H1 (cell line): Measurements from ENCODE around the gene BBS9. TPM values are rescaled to one million over a fixed set of nuclear protein-coding genes. Genes with fewer than 3 reads are reported as not detected.

Experiments
- CTCF ChIA-PET: fragments of 300-600 bp; sonication (Branson Sonifier 250); formaldehyde crosslinking; loops from one replicate; lab custom pipeline; 2021; ENCODE audit not compliant: partially characterized antibody; lab: Charles Lee
- POLR2A ChIA-PET: fragments of 300-600 bp; sonication (Branson Sonifier 250); formaldehyde crosslinking; loops from one replicate; lab custom pipeline; 2021; ENCODE audit warnings: inconsistent platforms; ENCODE audit not compliant: partially characterized antibody; lab: Charles Lee
- DNase-seq, 2 experiments: peaks; one replicate each; pipeline versions ENCODE4 v3.0.0 to v3.0.0-alpha.2; 2010 to 2022; ENCODE audit warnings: low spot score in 2 of 2, low read depth in 1 of 2, mixed read lengths in 1 of 2
- FAIRE-seq: peaks from 2 replicates; lab custom pipeline; 2011; peaks lifted over from hg19 to GRCh38; lab: Jason Lieb, UNC
- H2AFZ ChIP-seq: 2 replicates; pipeline ENCODE4 v1.8.1; 2012; ENCODE audit warnings: low read length, inconsistent platforms
- H2AK5ac ChIP-seq: 2 replicates; pipeline ENCODE4 v1.6.1; 2013; ENCODE audit warnings: low read depth, low read length
- H2BK120ac ChIP-seq: replicated peaks from 2 replicates; pipeline ENCODE3; 2013; ENCODE audit warnings: low read depth, low read length, inconsistent platforms
- H2BK12ac ChIP-seq: 2 replicates; pipeline ENCODE4 v1.6.1; 2013; ENCODE audit warnings: low read depth, low read length
- H2BK15ac ChIP-seq: 2 replicates; pipeline ENCODE4 v1.6.1; 2013; ENCODE audit warnings: low read length
- H2BK20ac ChIP-seq: 2 replicates; pipeline ENCODE4 v1.6.1; 2013; ENCODE audit warnings: low read length
- H2BK5ac ChIP-seq: 2 replicates; pipeline ENCODE4 v1.6.1; 2013; ENCODE audit warnings: low read depth, low read length
- H3K14ac ChIP-seq: 2 replicates; pipeline ENCODE4 v1.6.1; 2013; ENCODE audit warnings: inconsistent platforms; ENCODE audit not compliant: insufficient read length
- H3K18ac ChIP-seq: 2 replicates; pipeline ENCODE4 v1.6.1; 2013; ENCODE audit warnings: low read length; ENCODE audit errors: extremely low read depth
- H3K23ac ChIP-seq: 2 replicates; pipeline ENCODE4 v1.6.1; 2013; ENCODE audit warnings: inconsistent platforms; ENCODE audit not compliant: insufficient read length
- H3K23me2 ChIP-seq: 2 replicates; pipeline ENCODE4 v1.6.1; 2013; ENCODE audit warnings: low read depth, low read length
- H3K27ac ChIP-seq: 2 replicates; pipeline ENCODE4 v1.6.1; 2011; ENCODE audit warnings: low read depth, low read length, inconsistent platforms
- H3K27me3 ChIP-seq, 4 experiments: replicated peaks in 1 of 4; 1 replicate in 1 of 4; 2 replicates in 3 of 4; pipeline versions ENCODE4 v1.6.1 to v1.8.1; 2011 to 2013; ENCODE audit warnings: low read length in 3 of 4, mild to moderate bottlenecking in 3 of 4, inconsistent platforms in 2 of 4, mixed read lengths in 2 of 4, moderate library complexity in 1 of 4; ENCODE audit not compliant: control insufficient read depth in 3 of 4, insufficient read depth in 3 of 4; ENCODE audit errors: extremely low read depth in 1 of 4
- H3K36me3 ChIP-seq, 4 experiments: 2 replicates each; pipeline versions ENCODE4 v1.6.1 to v1.8.1; 2011 to 2013; ENCODE audit warnings: mild to moderate bottlenecking in 4 of 4, low read length in 3 of 4, moderate library complexity in 2 of 4, control low read depth in 1 of 4, inconsistent platforms in 1 of 4; ENCODE audit not compliant: insufficient read depth in 4 of 4, control insufficient read depth in 2 of 4
- H3K4ac ChIP-seq: replicated peaks from 2 replicates; pipeline ENCODE3; 2013; ENCODE audit warnings: low read length, low read depth, mixed read lengths, inconsistent platforms; ENCODE audit not compliant: insufficient read length
- H3K4me1 ChIP-seq, 4 experiments: replicated peaks in 1 of 4; 1 replicate in 1 of 4; 2 replicates in 3 of 4; pipeline versions ENCODE4 v1.6.1 to v1.8.1; 2011 to 2013; ENCODE audit warnings: low read length in 3 of 4, inconsistent platforms in 2 of 4, mixed read lengths in 1 of 4; ENCODE audit not compliant: insufficient read depth in 4 of 4, control insufficient read depth in 3 of 4
- H3K4me2 ChIP-seq, 2 experiments: 2 replicates each; pipeline versions ENCODE4 v1.6.1 to v1.8.1; 2011 to 2013; ENCODE audit warnings: low read depth in 2 of 2, low read length in 2 of 2, control low read depth in 1 of 2, inconsistent platforms in 1 of 2, mild to moderate bottlenecking in 1 of 2; ENCODE audit not compliant: insufficient read depth in 1 of 2
- H3K4me3 ChIP-seq, 4 experiments: fragments of 200-600, 300-600 bp in 1 of 4; sonication (generic), shearing (Covaris generic), sonication (Bioruptor Twin) in 1 of 4; 2 replicates each; pipeline versions ENCODE4 v1.5.1 to v1.8.1; 2011 to 2016; ENCODE audit warnings: low read length in 4 of 4, low read depth in 3 of 4, control low read depth in 2 of 4, inconsistent platforms in 2 of 4, mild to moderate bottlenecking in 2 of 4, mixed read lengths in 1 of 4, moderate library complexity in 1 of 4; ENCODE audit not compliant: insufficient read depth in 2 of 4; ENCODE audit errors: extremely low read depth in 1 of 4
- H3K56ac ChIP-seq: replicated peaks from 2 replicates; pipeline ENCODE3; 2013; ENCODE audit warnings: low read depth, mild to moderate bottlenecking, mixed read lengths, low read length, inconsistent platforms; ENCODE audit not compliant: insufficient read length
- H3K79me1 ChIP-seq: 2 replicates; pipeline ENCODE4 v1.6.1; 2013; ENCODE audit warnings: low read depth, low read length, control low read depth
- H3K79me2 ChIP-seq, 2 experiments: 2 replicates each; pipeline versions ENCODE4 v1.6.1 to v1.8.1; 2012 to 2013; ENCODE audit warnings: low read length in 2 of 2, mild to moderate bottlenecking in 2 of 2, inconsistent platforms in 1 of 2; ENCODE audit not compliant: insufficient read depth in 2 of 2, control insufficient read depth in 1 of 2
- H3K9ac ChIP-seq, 4 experiments: replicated peaks in 1 of 4; 1 replicate in 1 of 4; 2 replicates in 3 of 4; pipeline versions ENCODE4 v1.6.1 to v1.8.1; 2011 to 2013; ENCODE audit warnings: low read depth in 3 of 4, low read length in 3 of 4, control low read depth in 2 of 4, mild to moderate bottlenecking in 2 of 4, moderate library complexity in 2 of 4, inconsistent platforms in 1 of 4; ENCODE audit errors: extremely low read depth in 1 of 4
- H3K9me3 ChIP-seq, 2 experiments: 2 replicates each; pipeline versions ENCODE4 v1.6.1 to v1.8.1; 2012 to 2013; ENCODE audit warnings: mild to moderate bottlenecking in 2 of 2, moderate library complexity in 2 of 2, control low read depth in 1 of 2, inconsistent platforms in 1 of 2, low read depth in 1 of 2, low read length in 1 of 2, mixed read lengths in 1 of 2; ENCODE audit not compliant: insufficient read depth in 2 of 2
- H4K20me1 ChIP-seq, 2 experiments: replicated peaks in 1 of 2; 2 replicates each; pipeline versions ENCODE3 to v1.8.1; 2011 to 2013; ENCODE audit warnings: inconsistent platforms in 2 of 2, low read length in 2 of 2, mild to moderate bottlenecking in 1 of 2; ENCODE audit not compliant: insufficient read depth in 2 of 2, control insufficient read depth in 1 of 2
- H4K5ac ChIP-seq: 2 replicates; pipeline ENCODE4 v1.6.1; 2013; ENCODE audit warnings: low read length, low read depth, mixed read lengths, inconsistent platforms; ENCODE audit not compliant: insufficient read length
- H4K8ac ChIP-seq: 2 replicates; pipeline ENCODE4 v1.8.0; 2013; ENCODE audit warnings: mild to moderate bottlenecking, moderate library complexity, low read length, inconsistent platforms; ENCODE audit not compliant: insufficient read depth; ENCODE audit errors: extremely low read depth
- H4K91ac ChIP-seq: replicated peaks from 2 replicates; pipeline ENCODE3; 2013; ENCODE audit warnings: low read length, mixed read lengths, inconsistent platforms; ENCODE audit not compliant: insufficient read length
- BACH1 ChIP-seq: IDR thresholded peaks from 2 replicates; pipeline ENCODE4 v1.6.1; 2012; ENCODE audit warnings: low read length, improper control_type of control experiment
- CHD1 ChIP-seq: IDR thresholded peaks from 2 replicates; pipeline ENCODE4 v1.6.1; 2012; ENCODE audit warnings: low read depth, low read length, improper control_type of control experiment
- JUN ChIP-seq: IDR thresholded peaks from 2 replicates; pipeline ENCODE4 v1.6.1; 2011; ENCODE audit warnings: low read depth, mild to moderate bottlenecking, improper control_type of control experiment, low read length
- WGBS, 2 experiments: shearing (Covaris generic) in 1 of 2; methylation state at CpG; one replicate each; pipeline versions ENCODE4 v1.1.6 to v1.1.7; 2013 to 2015; ENCODE audit warnings: low lambda C conversion rate in 2 of 2, mixed read lengths in 2 of 2, inconsistent platforms in 1 of 2, low coverage in 1 of 2, missing lambda C conversion rate in 1 of 2; ENCODE audit not compliant: insufficient replicate concordance in 2 of 2, insufficient coverage in 1 of 2, insufficient read length in 1 of 2; ENCODE audit errors: extremely low coverage in 1 of 2, missing lambda C conversion rate in 1 of 2; 5-methylcytosine and 5-hydroxymethylcytosine counted together
- polyA plus RNA-seq, 7 experiments: library from polyadenylated mRNA; depleted of rRNA in 3 of 7; stranded (reverse) in 5 of 7; unstranded in 2 of 7; fragments of >200 nt in 5 of 7; fragments of 200-250 nt in 2 of 7; gene quantifications; 1 replicate in 5 of 7; 2 replicates in 1 of 7; 4 replicates in 1 of 7; pipeline versions ENCODE4 v1.2.1 to v1.2.3, GENCODE V29; 2011 to 2013; ENCODE audit warnings: missing spikeins in 2 of 7, mixed read lengths in 2 of 7
- total RNA-seq: library from RNA; stranded (reverse); fragmentation: NEBNext Ultra II Directional; extraction: Animal tissue kit (Norgen Biotek cat#: 25700); gene quantifications from 2 replicates; pipeline ENCODE4 v1.2.1, GENCODE V29; 2021

The BBS9 gene
- total and polyA plus RNA-seq, 2 of the 8 experiments (the other 6 are each of a cell fraction or from before 2014, with no cell fraction given) = 22.3 to 37.0 TPM

DNA sequence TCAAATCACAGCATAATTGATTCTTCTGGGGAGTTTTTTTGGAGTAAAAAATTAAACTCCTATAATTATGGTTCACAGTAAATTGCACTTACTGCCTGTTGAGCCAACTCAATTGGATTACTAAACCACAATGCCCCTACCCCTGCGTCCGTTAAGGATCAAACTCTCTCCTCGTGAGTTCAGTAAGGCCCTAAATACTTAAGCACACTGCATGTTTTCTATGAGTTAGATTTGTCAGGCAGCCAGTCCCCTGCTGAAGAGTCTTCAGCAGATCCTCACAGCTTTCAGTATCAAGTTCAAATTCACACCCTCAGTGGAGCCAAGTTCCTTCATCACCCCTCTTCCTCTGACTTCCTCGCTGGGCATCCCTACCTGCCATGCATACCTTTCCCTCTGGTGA, 501.0 kb downstream of the BBS9 start:
- DNase-seq = no peak
- H3K56ac ChIP-seq = no peak overlapping the region
- no peak overlapping the region for H3K18ac ChIP-seq
- no peak overlapping the region for H2BK20ac ChIP-seq
- 91% methylated on average over 4 of the region's 4 CpGs; no CpG with 5 or more reads in 1 of the 2 experiments for WGBS, 2 experiments
- no peak overlapping the region for H2AK5ac ChIP-seq
- H4K91ac ChIP-seq = no peak overlapping the region
- peaks cover 3 to 4% of the 10 kb centered on the region in 2 experiments; a peak in 2 of 4 replicates for H3K9me3 ChIP-seq
- no peak overlapping the region for H2BK5ac ChIP-seq
- no peak overlapping the region for H4K8ac ChIP-seq
- H3K9ac ChIP-seq = no peak overlapping the region
- no peak overlapping the region for H3K27ac ChIP-seq
- CTCF ChIA-PET = interaction anchor here (0.7 kb wide), 1 partner anchor 125 kb away, joined by 4 read pairs; no protein-coding TSS in a partner anchor
- 0 out of 8 replicates have a peak, but pooled peaks cover 0 to 4% (median 0%) of the 10 kb centered on the region in 4 experiments for H3K36me3 ChIP-seq
- no peaks in the 10 kb centered on the region for H3K79me2 ChIP-seq
- no peak for TF ChIP-seq CHD1
- no peak for TF ChIP-seq BACH1
- no peak for TF ChIP-seq JUN
- H2BK15ac ChIP-seq = no peak overlapping the region
- no peaks in the 10 kb centered on the region for H3K79me1 ChIP-seq
- no peaks in the 10 kb centered on the region for H3K27me3 ChIP-seq
- no peak overlapping the region for H3K4me2 ChIP-seq
- no peaks in the 10 kb centered on the region for H3K23me2 ChIP-seq
- no peak overlapping the region for H2BK12ac ChIP-seq
- H3K4ac ChIP-seq = no peak overlapping the region
- no peak overlapping the region for H4K5ac ChIP-seq
- H3K23ac ChIP-seq = no peak overlapping the region
- no peak overlapping the region for H2BK120ac ChIP-seq
- no peak overlapping the region for H3K14ac ChIP-seq
- FAIRE-seq = no peak
- POLR2A ChIA-PET = no interaction called here
- peaks cover 0 to 5% of the 10 kb centered on the region in 2 experiments for H4K20me1 ChIP-seq
- H2AFZ ChIP-seq = no peak overlapping the region
- H3K4me3 ChIP-seq = no peak overlapping the region
- H3K4me1 ChIP-seq = no peaks in the 10 kb centered on the region
